GM13977 (cell line): ENCODE data around the gene TMEM234.
"Not testable (repeated sequence)": the region's sequence is repeated elsewhere in the genome, so short reads cannot be mapped to it uniquely, and the experiment has no call there.

Source experiments
- DNase-seq: peaks from one replicate; pipeline ENCODE4 v3.0.0; 2012; ENCODE audit warnings: low spot score
- in situ Hi-C: fragments of 300-500 bp; cut with MboI; formaldehyde crosslinking; loops from one replicate; pipeline ENCODE4 v1.12.0; 2022; ENCODE audit warnings: low sequenced_read_pairs, low pct_unique_long_range_greater_than_20kb, mixed read lengths, inconsistent platforms; ENCODE audit not compliant: unreplicated experiment
- TF ChIP-seq, protein P1 (sequence below): IDR thresholded peaks from 2 replicates; pipeline ENCODE4 v1.5.1; 2012; ENCODE audit warnings: mild to moderate bottlenecking, control low read depth; ENCODE audit not compliant: insufficient read depth; ENCODE audit errors: extremely low read depth, missing control alignments

TMEM234 gene

DNA sequence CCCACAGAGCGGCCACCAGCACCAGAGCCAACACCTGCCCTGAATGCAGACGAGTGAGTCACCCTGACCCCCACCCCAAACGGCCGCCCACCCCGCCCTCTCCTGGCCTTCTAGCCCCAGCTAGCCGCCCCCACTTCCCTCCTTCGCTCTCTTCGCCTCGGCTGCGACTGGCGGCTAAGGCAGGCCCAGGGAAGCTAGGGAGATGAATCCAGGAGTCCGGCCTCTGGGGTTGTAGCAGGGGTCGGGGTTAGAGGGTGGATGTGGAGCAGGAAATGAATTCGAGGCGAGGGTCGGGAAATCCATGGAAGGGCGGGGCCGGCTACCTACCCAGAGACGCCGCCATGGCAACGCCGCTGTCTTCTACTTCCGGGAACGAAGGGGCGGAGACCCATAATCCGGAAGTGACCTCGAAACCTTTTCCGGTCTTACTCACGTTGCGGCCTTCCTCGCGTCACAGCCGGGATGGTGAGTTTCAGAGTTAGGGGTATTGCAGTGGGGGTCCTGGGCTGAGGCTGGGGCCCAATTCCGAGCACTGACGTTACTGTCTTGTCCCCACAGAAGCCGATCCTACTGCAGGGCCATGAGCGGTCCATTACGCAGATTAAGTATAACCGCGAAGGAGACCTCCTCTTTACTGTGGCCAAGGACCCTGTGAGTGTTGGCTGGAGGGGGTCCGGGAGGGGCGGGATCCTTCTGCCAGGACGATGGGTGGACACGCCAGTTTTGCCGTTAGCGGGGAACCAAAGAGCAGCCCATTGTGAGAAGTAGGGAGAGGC lies at the start of gene TMEM234, which contains the start of gene EIF3I:
Gene TMEM234, minus strand, starts transcription at position 374 of the 776 bp plus-strand sequence. Its CDS starts 31 bp downstream, at position 343.
Gene EIF3I, plus strand, starts transcription at position 428 of the 776 bp plus-strand sequence. Its CDS starts 35 bp downstream, at position 463.
- TF ChIP-seq, protein P1, sequence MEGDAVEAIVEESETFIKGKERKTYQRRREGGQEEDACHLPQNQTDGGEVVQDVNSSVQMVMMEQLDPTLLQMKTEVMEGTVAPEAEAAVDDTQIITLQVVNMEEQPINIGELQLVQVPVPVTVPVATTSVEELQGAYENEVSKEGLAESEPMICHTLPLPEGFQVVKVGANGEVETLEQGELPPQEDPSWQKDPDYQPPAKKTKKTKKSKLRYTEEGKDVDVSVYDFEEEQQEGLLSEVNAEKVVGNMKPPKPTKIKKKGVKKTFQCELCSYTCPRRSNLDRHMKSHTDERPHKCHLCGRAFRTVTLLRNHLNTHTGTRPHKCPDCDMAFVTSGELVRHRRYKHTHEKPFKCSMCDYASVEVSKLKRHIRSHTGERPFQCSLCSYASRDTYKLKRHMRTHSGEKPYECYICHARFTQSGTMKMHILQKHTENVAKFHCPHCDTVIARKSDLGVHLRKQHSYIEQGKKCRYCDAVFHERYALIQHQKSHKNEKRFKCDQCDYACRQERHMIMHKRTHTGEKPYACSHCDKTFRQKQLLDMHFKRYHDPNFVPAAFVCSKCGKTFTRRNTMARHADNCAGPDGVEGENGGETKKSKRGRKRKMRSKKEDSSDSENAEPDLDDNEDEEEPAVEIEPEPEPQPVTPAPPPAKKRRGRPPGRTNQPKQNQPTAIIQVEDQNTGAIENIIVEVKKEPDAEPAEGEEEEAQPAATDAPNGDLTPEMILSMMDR, result no peak
- in situ Hi-C loops, result loop anchor here (25.0 kb wide), 1 partner anchor 190 kb away; no protein-coding TSS in a partner anchor
- DNase-seq, result peak; percentile 94

DNA sequence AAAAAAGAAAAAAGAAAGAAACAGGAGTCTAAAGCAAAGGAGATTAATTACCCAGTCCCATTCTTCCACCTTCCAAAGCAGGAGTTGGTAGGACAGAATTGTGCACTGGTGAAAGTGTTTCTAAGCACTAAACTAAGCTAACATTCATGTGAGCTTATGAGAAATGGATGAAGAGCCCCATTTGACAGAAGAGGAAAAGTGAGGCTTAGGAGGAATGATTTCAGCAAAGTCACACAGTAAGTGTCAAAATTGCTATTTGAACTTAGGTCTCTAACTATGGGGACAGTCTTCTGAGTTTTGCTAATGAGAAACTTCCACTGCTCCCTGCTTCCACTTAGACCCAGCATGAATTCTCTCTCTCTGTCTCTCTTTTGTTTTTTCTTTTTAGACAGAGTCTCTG lies 47.6 kb upstream of the TMEM234 start:
- DNase-seq, result no peak
- in situ Hi-C loops, result no loop called here
- TF ChIP-seq, protein P1, result no peak

GRCh38 chr1:32266921-32267591 lies 44.9 kb upstream of the TMEM234 start:
- DNase-seq, result peak; percentile 22
- TF ChIP-seq, protein P1, result no peak
- in situ Hi-C loops, result no loop called here

GRCh38 chr1:32265846-32266245 lies 43.7 kb upstream of the TMEM234 start:
- in situ Hi-C loops, result no loop called here
- DNase-seq, result no peak
- TF ChIP-seq, protein P1, result no peak

DNA sequence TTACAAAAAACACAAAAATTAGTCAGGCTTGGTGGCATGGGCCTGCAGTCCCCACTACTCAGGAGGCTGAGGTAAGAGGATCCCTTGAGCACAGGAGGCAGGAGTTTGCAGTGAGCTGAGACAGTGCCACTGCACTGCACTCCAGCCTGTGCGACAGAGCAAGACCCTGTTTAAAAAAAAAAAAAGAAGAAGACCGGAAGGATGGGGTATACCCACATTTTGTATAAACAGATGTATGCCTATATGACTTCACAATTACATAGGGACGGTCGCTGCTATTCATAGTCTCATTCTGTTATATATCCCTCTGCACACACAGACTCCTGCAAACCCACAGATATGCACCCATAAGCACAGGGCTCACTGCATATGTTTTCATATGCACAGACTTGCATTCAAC lies 41.6 kb upstream of the TMEM234 start:
- TF ChIP-seq, protein P1, result no peak
- no peak for DNase-seq
- in situ Hi-C loops, result no loop called here

GRCh38 chr1:32263236-32263593 lies 41.1 kb upstream of the TMEM234 start:
- in situ Hi-C loops, DNase-seq: not testable (repeated sequence)

GRCh38 chr1:32257227-32257508 lies 35.0 kb upstream of the TMEM234 start:
- in situ Hi-C loops, result no loop called here
- no peak for DNase-seq
- TF ChIP-seq, protein P1, result no peak
